ENCODE measurements around the gene B4GALT5.

Gene B4GALT5

GRCh38 chr20:49620364-49621240 lies 93.1 kb downstream of the B4GALT5 start:
- TF ChIP-seq SIN3A (IDR thresholded peaks at IDR 0.05; ENCODE audit: borderline replicate concordance, insufficient read depth, low read length) (no peak), TAF1 (IDR thresholded peaks at IDR 0.05; ENCODE audit: borderline replicate concordance, insufficient read depth, low read length) (no peak), FOXP2 (optimal IDR thresholded peaks at IDR 0.05; ENCODE audit: borderline replicate concordance, extremely low read depth, extremely low read length, insufficient read depth) (no peak)

GRCh38 chr20:49619113-49620048 lies 94.3 kb downstream of the B4GALT5 start:
- TF ChIP-seq TAF1 (IDR thresholded peaks at IDR 0.05; ENCODE audit: borderline replicate concordance, insufficient read depth, low read length) (no peak), SIN3A (IDR thresholded peaks at IDR 0.05; ENCODE audit: borderline replicate concordance, insufficient read depth, low read length) (no peak), REST (IDR thresholded peaks at IDR 0.05; ENCODE audit: insufficient read depth in 1 of 2, low read depth in 2 of 2, low read length in 2 of 2) (no peak), FOXP2 (optimal IDR thresholded peaks at IDR 0.05; ENCODE audit: borderline replicate concordance, extremely low read depth, extremely low read length, insufficient read depth) (no peak), POLR2AphosphoS5 (IDR thresholded peaks at IDR 0.05; ENCODE audit: low read depth, low read length) (no peak)

GRCh38 chr20:49618289-49618688 lies 95.4 kb downstream of the B4GALT5 start:
- TF ChIP-seq FOXP2 (optimal IDR thresholded peaks at IDR 0.05; ENCODE audit: borderline replicate concordance, extremely low read depth, extremely low read length, insufficient read depth) (no peak), REST (IDR thresholded peaks at IDR 0.05; ENCODE audit: insufficient read depth in 1 of 2, low read depth in 2 of 2, low read length in 2 of 2) (no peak), POLR2AphosphoS5 (IDR thresholded peaks at IDR 0.05; ENCODE audit: low read depth, low read length) (no peak), TAF1 (IDR thresholded peaks at IDR 0.05; ENCODE audit: borderline replicate concordance, insufficient read depth, low read length) (no peak), SIN3A (IDR thresholded peaks at IDR 0.05; ENCODE audit: borderline replicate concordance, insufficient read depth, low read length) (no peak)

GRCh38 chr20:49616154-49617007 lies 97.3 kb downstream of the B4GALT5 start:
- TF ChIP-seq SIN3A (IDR thresholded peaks at IDR 0.05; ENCODE audit: borderline replicate concordance, insufficient read depth, low read length) (no peak), REST (IDR thresholded peaks at IDR 0.05; ENCODE audit: insufficient read depth in 1 of 2, low read depth in 2 of 2, low read length in 2 of 2) (no peak), POLR2AphosphoS5 (IDR thresholded peaks at IDR 0.05; ENCODE audit: low read depth, low read length) (no peak), FOXP2 (optimal IDR thresholded peaks at IDR 0.05; ENCODE audit: borderline replicate concordance, extremely low read depth, extremely low read length, insufficient read depth) (no peak)

All from PFSK-1 (cell line).